ENCODE data around the gene ADAT2.

ADAT2 gene

DNA sequence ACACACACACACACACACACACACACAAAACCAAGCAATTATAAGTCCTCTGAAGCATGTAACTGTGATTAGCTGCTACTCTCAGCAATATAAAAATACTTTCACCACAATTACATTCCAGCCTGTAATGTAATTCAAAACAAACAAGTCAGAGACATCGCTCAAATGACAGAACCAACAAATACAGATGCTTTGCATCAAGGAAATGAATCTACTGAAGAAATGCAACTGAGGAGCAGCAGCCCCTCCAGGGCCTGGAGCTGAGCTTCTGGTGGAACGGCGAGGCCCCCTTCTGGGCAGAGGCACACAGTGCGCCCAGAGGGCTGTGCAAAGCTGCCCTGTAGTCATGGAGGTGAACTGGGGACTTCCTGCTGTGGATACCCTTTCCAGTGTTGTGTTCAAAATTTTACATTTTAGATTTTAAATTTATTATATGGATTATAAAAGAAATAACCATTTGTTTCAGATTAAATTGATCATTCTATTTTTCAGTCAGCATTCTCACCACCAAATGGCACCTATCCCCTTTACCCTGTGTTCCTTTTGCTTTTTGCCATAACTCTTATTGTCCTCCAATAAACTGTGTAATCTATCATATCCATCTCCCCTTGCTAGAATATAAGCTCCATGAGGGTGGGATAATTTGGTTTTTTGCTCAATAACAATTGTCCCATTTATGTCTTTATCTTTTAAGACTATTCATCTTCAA, 23.2 kb downstream of the ADAT2 start:
- TF ChIP-seq, protein P1, sequence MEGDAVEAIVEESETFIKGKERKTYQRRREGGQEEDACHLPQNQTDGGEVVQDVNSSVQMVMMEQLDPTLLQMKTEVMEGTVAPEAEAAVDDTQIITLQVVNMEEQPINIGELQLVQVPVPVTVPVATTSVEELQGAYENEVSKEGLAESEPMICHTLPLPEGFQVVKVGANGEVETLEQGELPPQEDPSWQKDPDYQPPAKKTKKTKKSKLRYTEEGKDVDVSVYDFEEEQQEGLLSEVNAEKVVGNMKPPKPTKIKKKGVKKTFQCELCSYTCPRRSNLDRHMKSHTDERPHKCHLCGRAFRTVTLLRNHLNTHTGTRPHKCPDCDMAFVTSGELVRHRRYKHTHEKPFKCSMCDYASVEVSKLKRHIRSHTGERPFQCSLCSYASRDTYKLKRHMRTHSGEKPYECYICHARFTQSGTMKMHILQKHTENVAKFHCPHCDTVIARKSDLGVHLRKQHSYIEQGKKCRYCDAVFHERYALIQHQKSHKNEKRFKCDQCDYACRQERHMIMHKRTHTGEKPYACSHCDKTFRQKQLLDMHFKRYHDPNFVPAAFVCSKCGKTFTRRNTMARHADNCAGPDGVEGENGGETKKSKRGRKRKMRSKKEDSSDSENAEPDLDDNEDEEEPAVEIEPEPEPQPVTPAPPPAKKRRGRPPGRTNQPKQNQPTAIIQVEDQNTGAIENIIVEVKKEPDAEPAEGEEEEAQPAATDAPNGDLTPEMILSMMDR (IDR thresholded peaks at IDR 0.05; ENCODE audit: insufficient read depth, low read length, missing control alignments) = peak; percentile 99
- POLR2A ChIA-PET = no interaction called here
- DNase-seq (ENCODE audit: low read depth, low spot score) = peak; percentile 80
- CTCF ChIA-PET = interaction anchor here (0.6 to 6.5 kb wide), 56 partner anchors 9 to 969 kb away, joined by 3 to 88 read pairs (median 4); no protein-coding TSS in a partner anchor
- no peak overlapping the region for H3K4me3 ChIP-seq (ENCODE audit: low read depth, low read length)

- TF ChIP-seq, protein P1 (IDR thresholded peaks at IDR 0.05; ENCODE audit: insufficient read depth, low read length, missing control alignments) = no peak
- DNase-seq (ENCODE audit: low read depth, low spot score) = no peak
- CTCF ChIA-PET = interaction anchor here (1.1 to 6.5 kb wide), 12 partner anchors 10 to 951 kb away, joined by 3 to 88 read pairs (median 6); no protein-coding TSS in a partner anchor
- H3K4me3 ChIP-seq (ENCODE audit: low read depth, low read length) = no peak overlapping the region
- POLR2A ChIA-PET = no interaction called here
Observed at GRCh38 chr6:143426026-143426425, 24.5 kb downstream of the ADAT2 start.

- POLR2A ChIA-PET = no interaction called here
- CTCF ChIA-PET = interaction anchor here (0.8 to 1.2 kb wide), 2 partner anchors 9 to 727 kb away, joined by 3 to 5 read pairs; no protein-coding TSS in a partner anchor
- TF ChIP-seq, protein P1 (IDR thresholded peaks at IDR 0.05; ENCODE audit: insufficient read depth, low read length, missing control alignments) = no peak
- no peak overlapping the region for H3K4me3 ChIP-seq (ENCODE audit: low read depth, low read length)
- DNase-seq (ENCODE audit: low read depth, low spot score) = no peak
Observed at GRCh38 chr6:143419526-143419925, 31.0 kb downstream of the ADAT2 start.

DNA sequence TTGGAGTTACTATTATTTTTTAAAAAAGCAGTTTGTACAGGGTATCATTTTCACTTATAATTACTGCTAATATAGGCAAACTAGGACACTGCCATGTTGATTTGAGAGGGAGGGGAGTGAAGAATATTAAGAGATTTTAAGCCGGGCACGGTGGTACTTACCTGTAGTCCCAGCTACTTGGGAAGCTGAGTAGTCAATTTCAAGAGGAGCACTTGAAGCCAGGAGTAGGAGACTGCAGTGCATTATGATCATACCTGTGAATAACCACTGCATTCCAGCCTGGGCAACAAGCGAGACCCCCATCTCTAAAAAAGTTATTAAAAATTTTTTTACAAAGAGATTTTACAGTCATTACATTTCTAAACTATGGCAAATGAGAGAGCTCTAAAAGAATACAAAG, 35.7 kb downstream of the ADAT2 start:
- CTCF ChIA-PET = interaction anchor here (0.8 to 3.6 kb wide), 6 partner anchors 9 to 722 kb away, joined by 3 to 30 read pairs (median 4); no protein-coding TSS in a partner anchor
- no peak for DNase-seq (ENCODE audit: low read depth, low spot score)
- POLR2A ChIA-PET = no interaction called here
- TF ChIP-seq, protein P1 (IDR thresholded peaks at IDR 0.05; ENCODE audit: insufficient read depth, low read length, missing control alignments) = no peak
- no peak overlapping the region for H3K4me3 ChIP-seq (ENCODE audit: low read depth, low read length)

DNA sequence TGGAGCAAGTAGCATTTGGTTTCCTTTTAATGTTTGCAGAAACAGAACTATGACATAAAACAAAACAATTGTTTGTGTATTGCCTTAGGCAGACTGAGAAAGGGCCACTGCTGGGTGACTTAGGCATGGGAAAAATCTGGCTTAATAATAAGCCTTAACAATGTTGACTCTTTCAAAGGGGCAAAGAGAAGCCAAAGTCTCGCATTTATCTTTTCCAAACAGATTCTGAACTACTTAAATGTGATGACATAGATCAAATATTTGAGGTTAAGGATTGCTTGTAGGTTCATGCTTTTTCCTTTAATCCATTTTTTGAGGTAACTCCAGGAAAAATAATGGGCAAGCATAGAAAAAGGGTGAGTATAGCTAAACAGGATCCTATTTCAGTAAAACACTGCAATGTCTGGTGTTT, 39.6 kb downstream of the ADAT2 start:
- CTCF ChIA-PET = interaction anchor here (0.6 to 2.5 kb wide), 3 partner anchors 16 to 719 kb away, joined by 3 to 8 read pairs (median 4); no protein-coding TSS in a partner anchor
- TF ChIP-seq, protein P1 (IDR thresholded peaks at IDR 0.05; ENCODE audit: insufficient read depth, low read length, missing control alignments) = no peak
- POLR2A ChIA-PET = no interaction called here
- DNase-seq (ENCODE audit: low read depth, low spot score) = peak; percentile 38
- H3K4me3 ChIP-seq (ENCODE audit: low read depth, low read length) = no peak overlapping the region

- no peak overlapping the region for H3K4me3 ChIP-seq (ENCODE audit: low read depth, low read length)
- DNase-seq (ENCODE audit: low read depth, low spot score) = no peak
- CTCF ChIA-PET = no interaction called here
- TF ChIP-seq, protein P1 (IDR thresholded peaks at IDR 0.05; ENCODE audit: insufficient read depth, low read length, missing control alignments) = no peak
- POLR2A ChIA-PET = no interaction called here
Observed at GRCh38 chr6:143408787-143409162, 41.7 kb downstream of the ADAT2 start.

Data from AG04449 (cell line).